Measurements from ENCODE around the gene MZF1.

DNA sequence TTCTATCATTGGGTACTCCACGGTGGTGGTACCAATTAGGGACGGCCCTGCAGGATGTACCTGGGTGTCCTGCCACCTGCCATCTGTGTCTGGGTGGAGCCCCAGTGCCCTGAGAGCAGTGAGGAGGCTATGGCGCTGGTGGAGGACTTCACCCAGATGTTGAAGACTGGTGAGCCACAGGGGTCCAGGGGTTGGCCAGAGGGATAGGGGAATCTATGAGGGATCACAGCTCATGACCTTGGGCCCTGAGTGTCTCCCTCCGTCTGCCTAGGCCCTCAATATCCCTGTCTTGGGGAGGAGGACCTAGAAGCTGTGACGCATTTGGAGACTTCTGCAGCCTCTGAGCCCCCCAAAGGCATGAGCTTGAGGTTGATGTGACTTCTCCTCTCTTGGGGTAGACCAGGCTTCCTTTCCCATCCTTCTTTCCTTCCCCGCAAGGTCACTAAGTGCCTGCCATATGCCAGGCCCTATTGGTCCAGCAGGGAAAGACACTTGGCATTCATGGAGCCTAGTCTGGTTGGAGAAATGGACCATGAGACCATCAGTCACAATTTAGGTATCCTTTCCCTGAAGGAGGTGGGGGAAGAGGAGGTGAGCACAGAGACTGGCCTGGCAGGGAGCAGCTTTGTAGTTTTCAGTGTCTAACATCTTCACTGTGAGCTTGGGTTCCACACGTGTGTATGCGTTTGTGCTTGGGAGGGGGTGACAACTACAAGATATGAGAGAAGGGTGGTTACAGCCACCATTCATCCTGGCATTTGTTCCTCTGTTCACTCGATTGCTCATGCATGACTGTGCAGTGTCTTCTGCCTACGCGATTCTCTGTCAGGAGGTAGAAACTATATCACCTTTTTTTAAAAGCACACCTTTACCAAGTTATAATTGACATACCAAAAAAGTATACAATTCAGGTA lies 5.1 kb upstream of the MZF1 start:
- TF ChIP-seq GATA3 (IDR thresholded peaks at IDR 0.05; ENCODE audit: low read depth, low read length), result no peak
- no peak for TF ChIP-seq GATA2 (IDR thresholded peaks at IDR 0.05; ENCODE audit: low read depth, low read length)
